Measurements from ENCODE around the gene AGAP3. TPM values are rescaled to one million over a fixed set of nuclear protein-coding genes. Genes with fewer than 3 reads are reported as not detected.

The AGAP3 gene
- total RNA-seq, 2 donors from 2014 or later, result 80.3 to 112 TPM

DNA sequence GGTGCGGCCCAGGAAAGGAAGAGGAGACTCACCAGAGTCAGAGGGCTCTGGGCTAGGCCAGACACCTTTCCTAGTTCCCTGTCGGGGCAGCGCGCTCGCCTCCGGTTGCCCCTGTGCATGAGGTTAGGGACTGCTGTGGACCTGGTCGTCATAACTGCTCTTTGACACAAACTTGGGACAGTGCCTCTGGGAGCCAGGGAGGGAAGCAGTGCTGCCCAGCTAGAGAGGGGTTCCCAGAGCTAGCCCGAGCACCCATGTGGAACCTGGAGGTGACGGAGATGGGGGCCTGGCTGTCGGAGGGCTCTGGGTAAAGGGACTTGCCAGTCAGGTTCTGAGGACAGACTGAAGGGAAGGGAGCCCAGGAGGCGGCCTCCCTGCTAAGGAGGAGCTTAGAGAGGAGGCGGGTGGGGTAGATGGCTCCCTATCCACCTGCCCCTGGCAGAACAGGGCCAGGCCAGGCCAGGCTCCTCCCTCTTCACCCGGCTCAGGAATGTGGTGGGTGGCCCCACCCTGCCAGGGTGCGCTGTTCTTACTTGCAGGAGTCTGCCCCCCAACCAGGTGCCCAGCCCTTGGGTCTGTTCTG, 29.7 kb downstream of the AGAP3 start:
- H3K4me1 ChIP-seq (replicated peaks), result peaks cover 11% of the 10 kb centered on the region
- WGBS, result 31% methylated on average over 14 of the region's 14 CpGs
- H3K36me3 ChIP-seq, result peaks cover 7 to 13% of the 10 kb centered on the region in 2 donors
- intact Hi-C loops (cut with DNase I), result no loop called here
- peak; percentile 90 for DNase-seq (ENCODE audit: low spot score)
- H3K27ac ChIP-seq, result peak overlapping the region; percentile 65 to 70
- TF ChIP-seq POLR2A (IDR thresholded peaks at IDR 0.05) (peak; percentile 90), POLR2AphosphoS5 (IDR thresholded peaks at IDR 0.05) (peak; percentile 83), CTCF (IDR thresholded peaks at IDR 0.05) (no peak)
- H3K9me3 ChIP-seq, result no peaks in the 10 kb centered on the region
- H3K4me3 ChIP-seq, result peak overlapping the region; percentile 28 to 30
- no peaks in the 10 kb centered on the region for H3K27me3 ChIP-seq (replicated peaks; ENCODE audit: insufficient read depth)

- TF ChIP-seq CTCF (IDR thresholded peaks at IDR 0.05) (no peak), POLR2A (IDR thresholded peaks at IDR 0.05) (no peak), POLR2AphosphoS5 (IDR thresholded peaks at IDR 0.05) (no peak)
- Histone ChIP-seq H3K4me1 (replicated peaks) (peaks cover 11% of the 10 kb centered on the region), H3K36me3 (peaks cover 10 to 13% of the 10 kb centered on the region in 2 donors), H3K27me3 (replicated peaks; ENCODE audit: insufficient read depth) (no peaks in the 10 kb centered on the region), H3K4me3 (peak overlapping the region; percentile 22 to 24), H3K27ac (peak overlapping the region; percentile 65 to 70), H3K9me3 (no peaks in the 10 kb centered on the region)
- intact Hi-C loops (cut with DNase I), result no loop called here
- no peak for DNase-seq (ENCODE audit: low spot score)
- 66% methylated on average over 27 of the region's 27 CpGs for WGBS
Measured at GRCh38 chr7:151116603-151117440, 30.5 kb downstream of the AGAP3 start.

DNA sequence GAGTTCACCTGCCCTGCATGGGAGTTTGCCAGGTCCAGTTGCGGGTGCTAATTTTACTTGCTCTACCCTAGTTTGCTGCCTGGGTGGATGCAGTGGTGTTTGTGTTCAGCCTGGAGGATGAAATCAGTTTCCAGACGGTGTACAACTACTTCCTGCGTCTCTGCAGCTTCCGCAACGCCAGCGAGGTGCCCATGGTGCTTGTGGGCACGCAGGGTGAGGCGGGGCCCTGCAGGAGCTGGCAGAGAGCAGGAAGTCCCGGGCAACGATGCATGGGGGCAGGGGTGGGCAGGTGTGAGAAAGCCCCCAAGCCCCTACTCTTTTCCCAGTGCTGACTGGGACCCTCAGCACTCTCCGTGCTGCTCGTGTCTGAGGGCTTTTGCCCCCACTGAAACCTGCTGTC, 31.3 kb downstream of the AGAP3 start:
- DNase-seq (ENCODE audit: low spot score), result no peak
- Histone ChIP-seq H3K4me3 (no peak overlapping the region), H3K4me1 (replicated peaks) (peaks cover 11% of the 10 kb centered on the region), H3K27ac (no peak overlapping the region), H3K9me3 (no peaks in the 10 kb centered on the region), H3K27me3 (replicated peaks; ENCODE audit: insufficient read depth) (no peaks in the 10 kb centered on the region), H3K36me3 (peaks cover 13 to 18% of the 10 kb centered on the region in 2 donors)
- intact Hi-C loops (cut with DNase I), result no loop called here
- no peak for TF ChIP-seq POLR2AphosphoS5 (IDR thresholded peaks at IDR 0.05)
- TF ChIP-seq POLR2A (IDR thresholded peaks at IDR 0.05), result no peak
- TF ChIP-seq CTCF (IDR thresholded peaks at IDR 0.05), result no peak
- 81% methylated on average over 11 of the region's 12 CpGs for WGBS

DNA sequence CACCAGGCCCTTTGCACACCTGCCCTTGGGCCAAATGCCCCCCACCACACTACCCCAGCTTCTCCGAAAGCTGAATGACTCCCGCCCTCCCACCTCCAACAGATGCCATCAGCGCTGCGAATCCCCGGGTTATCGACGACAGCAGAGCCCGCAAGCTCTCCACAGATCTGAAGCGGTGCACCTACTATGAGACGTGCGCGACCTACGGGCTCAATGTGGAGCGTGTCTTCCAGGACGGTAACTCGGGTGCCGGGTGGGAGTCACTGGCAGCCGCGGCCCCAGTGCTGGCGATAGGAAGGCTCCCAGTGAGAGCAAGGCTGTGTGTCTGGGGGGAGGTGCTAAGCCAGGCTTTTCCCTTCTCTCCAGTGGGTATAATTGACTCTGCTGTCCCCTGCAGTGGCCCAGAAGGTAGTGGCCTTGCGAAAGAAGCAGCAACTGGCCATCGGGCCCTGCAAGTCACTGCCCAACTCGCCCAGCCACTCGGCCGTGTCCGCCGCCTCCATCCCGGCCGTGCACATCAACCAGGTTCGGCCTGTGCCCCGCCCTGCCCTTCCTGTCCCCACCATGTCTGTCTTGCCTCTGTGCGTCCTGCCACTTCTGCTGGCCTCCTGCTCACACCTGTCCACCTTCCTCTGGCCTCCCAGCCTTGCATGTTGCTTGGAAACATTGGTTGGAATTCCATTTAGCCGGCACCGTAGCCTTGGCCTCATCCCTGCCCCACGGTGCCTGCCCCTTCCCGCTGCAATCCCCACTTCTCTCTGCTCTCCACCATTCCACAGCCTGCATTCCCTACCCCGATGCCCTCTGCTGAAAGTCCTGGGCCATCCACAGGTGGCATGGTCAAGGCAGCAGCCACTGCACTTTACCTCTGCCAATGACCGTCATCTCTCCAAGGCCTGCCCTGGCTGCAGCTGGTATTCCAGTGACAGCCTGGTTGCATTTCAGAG, 32.1 kb downstream of the AGAP3 start:
- no peak overlapping the region for H3K4me3 ChIP-seq
- no peak for DNase-seq (ENCODE audit: low spot score)
- intact Hi-C loops (cut with DNase I), result no loop called here
- TF ChIP-seq CTCF (IDR thresholded peaks at IDR 0.05) (no peak), POLR2A (IDR thresholded peaks at IDR 0.05) (no peak), POLR2AphosphoS5 (IDR thresholded peaks at IDR 0.05) (no peak)
- 95% methylated on average over 38 of the region's 38 CpGs for WGBS
- peaks cover 13 to 26% of the 10 kb centered on the region in 2 donors for H3K36me3 ChIP-seq
- no peak overlapping the region for H3K27ac ChIP-seq
- H3K4me1 ChIP-seq (replicated peaks), result peaks cover 7% of the 10 kb centered on the region
- no peaks in the 10 kb centered on the region for H3K9me3 ChIP-seq
- no peaks in the 10 kb centered on the region for H3K27me3 ChIP-seq (replicated peaks; ENCODE audit: insufficient read depth)

All from prostate gland (tissue), 2 donors.